AG04449 (cell line): ENCODE data around the gene BIVM.

ENCODE experiments used
- CTCF ChIA-PET: fragments of 350-600 bp; formaldehyde crosslinking; extraction: SDS; loops from one replicate; lab custom pipeline; 2021; ENCODE audit warnings: antibody characterized with exemption; lab: Yijun Ruan, JAX
- POLR2A ChIA-PET: fragments of 400-600, 350-600 bp; formaldehyde crosslinking; extraction: SDS; loops from one replicate; lab custom pipeline; 2020; ENCODE audit warnings: antibody characterized with exemption, inconsistent platforms; lab: Yijun Ruan, JAX
- DNase-seq: peaks from one replicate; pipeline ENCODE4 v3.0.0-alpha.2; 2010; ENCODE audit warnings: low read depth, low spot score
- H3K4me3 ChIP-seq: 2 replicates; pipeline ENCODE4 v1.5.1; 2011; ENCODE audit warnings: low read depth, mild to moderate bottlenecking, control low read depth, low read length
- CTCF ChIP-seq: IDR thresholded peaks from one replicate; pipeline ENCODE4 v1.5.1; 2011; ENCODE audit warnings: mild to moderate bottlenecking, moderate library complexity, low read length, control low read depth, inconsistent platforms; ENCODE audit not compliant: insufficient read depth; ENCODE audit errors: missing control alignments

The BIVM gene

GRCh38 chr13:102863590-102863989, 64.7 kb downstream of the BIVM start:
- no peak for DNase-seq
- POLR2A ChIA-PET: interaction anchor here (0.7 kb wide), 1 partner anchor 18 kb away, joined by 4 read pairs; the partner anchor contains the start of gene ERCC5
- CTCF ChIA-PET: interaction anchor here (0.9 to 2.5 kb wide), 4 partner anchors 9 to 284 kb away, joined by 3 to 8 read pairs (median 6); partner anchors contain the start of gene ERCC5
- TF ChIP-seq CTCF: no peak
- no peak overlapping the region for H3K4me3 ChIP-seq

- ChIA-PET POLR2A (no interaction called here), CTCF (interaction anchor here (0.8 kb wide), 1 partner anchor 1057 kb away, joined by 3 read pairs; no protein-coding TSS in a partner anchor)
- TF ChIP-seq CTCF: no peak
- no peak overlapping the region for H3K4me3 ChIP-seq
- no peak for DNase-seq
Measured at GRCh38 chr13:102868366-102868936, 69.5 kb downstream of the BIVM start.

- ChIA-PET CTCF (interaction anchor here (0.7 to 3.7 kb wide), 23 partner anchors 8 to 290 kb away, joined by 3 to 30 read pairs (median 4); partner anchors contain the start of gene ERCC5), POLR2A (no interaction called here)
- TF ChIP-seq CTCF: no peak
- no peak overlapping the region for H3K4me3 ChIP-seq
- no peak for DNase-seq
Measured at GRCh38 chr13:102869948-102870676, 71.2 kb downstream of the BIVM start.

GRCh38 chr13:102870677-102871415, 71.9 kb downstream of the BIVM start:
- peak; percentile 68 for TF ChIP-seq CTCF
- POLR2A ChIA-PET: no interaction called here
- DNase-seq: no peak
- CTCF ChIA-PET: interaction anchor here (0.7 to 3.7 kb wide), 25 partner anchors 8 to 291 kb away, joined by 3 to 30 read pairs (median 4); partner anchors contain the start of gene ERCC5
- no peak overlapping the region for H3K4me3 ChIP-seq

DNA sequence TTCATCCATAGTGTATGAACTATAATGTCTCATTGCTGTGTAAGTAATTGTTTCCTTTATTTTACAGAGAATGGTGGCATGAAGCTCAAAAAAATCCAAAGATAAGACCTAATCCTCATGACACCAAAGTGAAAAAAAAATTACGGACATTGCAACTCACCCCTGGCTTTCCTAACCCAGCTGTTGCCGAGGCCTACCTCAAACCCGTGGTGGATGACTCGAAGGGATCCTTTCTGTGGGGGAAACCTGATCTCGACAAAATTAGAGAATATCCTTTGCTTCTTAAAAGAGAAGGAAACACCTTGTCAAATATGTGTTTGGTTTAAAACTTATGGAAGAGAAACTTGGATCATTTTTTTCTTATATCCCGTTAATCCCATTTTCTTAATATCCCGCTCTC, 73.2 kb downstream of the BIVM start:
- H3K4me3 ChIP-seq: no peak overlapping the region
- CTCF ChIA-PET: interaction anchor here (0.8 to 3.7 kb wide), 5 partner anchors 9 to 280 kb away, joined by 3 to 29 read pairs (median 3); partner anchors contain the start of gene ERCC5
- TF ChIP-seq CTCF: no peak
- POLR2A ChIA-PET: no interaction called here
- no peak for DNase-seq
